Stimulated activated CD4-positive, alpha-beta T cell treated with anti-CD3 and anti-CD28 coated beads, Interleukin-1b, Interleukin-23, amount 100 ng/mL, for 24 hours (primary cell): ENCODE data around the gene KCTD8.

Experiments
- DNase-seq, 4 experiments: peaks; one replicate each; pipeline ENCODE4 v3.0.0-alpha.2; 2020; ENCODE audit warnings: low read depth in 4 of 4, low spot score in 1 of 4

KCTD8 gene

DNA sequence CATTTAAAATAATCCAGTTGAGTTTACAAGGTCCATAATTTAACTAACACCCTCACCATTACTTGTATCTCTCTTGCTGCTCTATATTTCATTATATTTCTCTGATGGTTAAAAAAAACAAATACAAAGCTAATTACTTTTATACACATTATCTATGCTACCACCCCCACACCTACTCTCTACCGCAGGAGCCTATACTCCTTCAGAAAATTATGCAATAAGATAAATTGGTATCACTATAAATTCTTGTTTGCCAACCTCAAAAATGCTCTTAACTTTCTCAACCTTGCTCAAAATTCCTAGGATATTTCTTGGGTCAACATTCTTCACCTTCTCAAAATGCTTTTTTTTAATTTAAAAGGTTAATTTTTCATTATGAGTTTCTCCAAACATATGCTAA is 282.7 kb downstream of the KCTD8 start:
- no peak for DNase-seq

DNA sequence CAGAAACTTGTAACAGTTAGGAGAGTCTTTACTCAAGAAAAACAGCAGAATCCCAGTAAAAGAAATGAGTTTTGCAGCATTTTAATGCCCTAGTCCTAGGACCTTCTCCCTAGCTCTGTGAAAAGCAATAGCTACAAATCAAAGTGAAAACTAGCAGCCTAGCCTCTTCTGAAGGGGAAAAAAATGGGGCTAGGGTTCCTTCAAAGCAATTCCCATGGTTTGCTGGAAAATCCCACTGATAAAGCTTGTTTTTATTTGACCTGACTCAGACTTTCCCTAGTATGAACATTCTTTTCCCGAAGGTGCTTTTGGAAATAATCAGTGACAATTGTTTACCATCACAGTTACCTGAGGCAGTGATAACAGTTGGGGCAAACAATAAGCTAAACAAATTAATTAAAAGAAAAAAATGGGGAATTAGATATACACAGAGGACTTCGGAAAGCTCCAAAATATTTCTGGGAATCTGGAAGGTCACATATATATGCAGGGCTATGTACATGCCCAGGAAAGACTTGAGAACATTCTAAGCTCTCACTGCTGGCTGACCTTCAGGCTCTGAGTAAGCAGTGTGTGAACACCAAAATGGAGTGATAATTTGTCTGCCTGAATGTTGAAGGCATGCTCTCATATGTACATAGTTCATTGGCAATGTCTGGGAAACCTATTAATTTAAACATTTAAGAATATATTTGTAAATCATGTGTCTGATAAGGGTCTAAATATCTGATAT is 285.9 kb downstream of the KCTD8 start:
- DNase-seq = no peak

DNA sequence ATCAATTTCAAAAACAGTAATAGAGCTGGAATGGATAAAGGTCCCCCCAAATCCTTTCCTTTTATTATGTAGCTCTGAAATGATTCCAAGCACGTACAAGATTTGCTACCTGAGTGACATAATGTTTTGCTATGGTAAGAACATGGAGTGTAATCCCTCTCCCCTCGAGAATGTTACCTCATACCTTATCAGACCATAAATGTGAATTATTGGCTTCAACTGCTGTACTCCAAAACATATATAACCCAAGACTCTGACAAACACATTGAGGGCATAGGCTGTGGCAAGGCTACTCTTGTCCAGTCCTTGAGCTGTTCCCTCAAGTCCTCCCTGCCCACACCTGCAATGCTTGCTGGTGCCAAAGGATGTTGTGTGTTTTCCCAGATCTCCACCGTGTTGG is 286.9 kb downstream of the KCTD8 start:
- no peak for DNase-seq

DNA sequence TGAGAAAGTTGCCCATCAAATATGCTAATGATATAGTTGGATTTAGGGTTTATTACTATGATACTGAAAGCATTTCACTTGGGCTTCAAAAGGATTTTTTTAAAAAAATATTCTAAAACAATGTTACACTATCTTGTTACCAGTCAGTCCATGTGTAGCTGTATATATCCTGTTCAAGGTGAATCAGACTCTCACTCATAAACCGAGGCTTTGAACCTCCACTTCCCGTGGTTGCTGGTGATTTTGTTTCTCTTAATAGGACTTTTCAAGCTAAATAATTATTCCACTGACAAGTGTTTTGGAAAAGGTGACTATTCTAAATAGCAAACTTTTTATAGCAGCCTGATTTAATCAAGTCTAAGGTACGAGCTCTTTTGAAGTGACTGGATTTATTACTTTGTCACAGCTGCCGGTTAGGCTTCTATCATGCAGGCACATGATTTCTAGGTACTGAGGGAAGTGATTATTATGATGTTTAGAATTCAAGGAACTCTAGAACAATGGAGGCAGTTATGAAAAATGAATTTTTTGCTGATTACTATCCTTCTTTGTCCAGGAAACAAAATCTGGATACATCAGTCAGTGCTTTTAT is 287.7 kb downstream of the KCTD8 start:
- DNase-seq = no peak

DNA sequence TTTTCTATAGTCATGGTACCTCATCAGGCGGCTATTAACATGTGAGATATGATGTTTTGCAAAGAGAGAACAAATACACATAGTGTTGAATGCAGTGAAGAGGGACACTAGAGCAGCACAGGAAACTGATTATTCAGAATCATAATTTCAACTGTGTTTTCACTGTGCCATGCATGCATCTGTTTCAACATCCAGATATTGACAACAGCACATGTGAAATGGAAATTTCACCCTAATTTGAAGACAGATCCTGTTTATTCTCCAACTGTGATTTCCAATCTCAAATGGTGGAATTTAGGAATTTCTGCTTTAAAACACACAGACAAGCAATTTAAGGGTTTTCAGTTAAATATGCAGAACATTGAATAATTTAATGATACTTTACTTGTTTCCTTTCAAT is 288.6 kb downstream of the KCTD8 start:
- DNase-seq = no peak

DNA sequence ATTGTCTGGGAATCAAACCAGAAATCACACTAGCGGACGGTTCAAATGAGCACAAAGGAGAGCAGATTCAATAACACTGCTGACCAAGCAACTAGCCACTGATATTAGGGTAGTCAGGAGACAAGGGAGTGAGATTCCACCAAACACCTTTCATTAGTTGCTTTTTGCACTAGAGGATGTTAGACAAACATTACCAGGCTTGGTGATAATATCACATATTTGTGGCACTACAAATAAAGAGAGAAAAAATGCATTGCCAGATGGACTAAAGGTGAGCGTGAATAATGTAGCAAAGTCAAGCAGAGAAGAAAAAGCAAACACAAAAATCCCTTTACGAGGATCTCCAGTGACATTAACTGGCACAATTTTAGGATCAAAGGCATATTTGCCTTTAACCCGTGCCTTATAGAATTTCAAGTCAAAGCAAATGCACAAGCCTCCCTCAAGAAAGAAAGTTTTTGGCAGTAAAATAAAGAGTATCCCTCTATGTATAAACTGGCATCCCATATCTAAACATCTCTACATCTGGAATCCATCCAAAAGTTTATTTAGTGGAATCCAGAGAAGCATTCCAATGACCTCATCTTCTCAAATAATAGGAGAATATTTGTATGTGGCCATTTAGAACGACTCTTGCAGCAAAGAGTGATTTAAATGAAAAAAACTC is 290.9 kb downstream of the KCTD8 start:
- no peak for DNase-seq

DNA sequence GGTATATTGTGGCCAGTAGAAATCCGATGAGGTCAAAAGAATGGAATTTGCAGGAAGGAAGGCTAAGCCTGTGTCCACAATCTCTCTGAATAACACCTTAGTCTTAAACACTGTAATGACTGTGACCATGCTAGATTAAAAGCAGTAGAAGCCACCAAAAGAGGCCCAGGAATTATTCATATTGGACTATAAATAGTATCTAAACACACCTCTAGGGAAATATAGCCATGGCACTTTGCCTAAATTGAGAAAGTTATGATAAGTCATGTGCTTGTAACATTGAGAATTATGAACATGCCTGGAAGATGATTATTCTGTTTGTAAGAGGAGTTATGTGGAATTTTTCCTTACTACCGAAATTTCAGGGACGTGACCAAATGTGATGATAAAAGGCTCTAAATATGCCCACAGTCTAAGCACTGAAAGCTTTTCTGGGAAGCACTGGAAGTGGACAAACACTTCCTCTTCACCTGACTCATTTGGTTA is 298.5 kb downstream of the KCTD8 start:
- DNase-seq = no peak

DNA sequence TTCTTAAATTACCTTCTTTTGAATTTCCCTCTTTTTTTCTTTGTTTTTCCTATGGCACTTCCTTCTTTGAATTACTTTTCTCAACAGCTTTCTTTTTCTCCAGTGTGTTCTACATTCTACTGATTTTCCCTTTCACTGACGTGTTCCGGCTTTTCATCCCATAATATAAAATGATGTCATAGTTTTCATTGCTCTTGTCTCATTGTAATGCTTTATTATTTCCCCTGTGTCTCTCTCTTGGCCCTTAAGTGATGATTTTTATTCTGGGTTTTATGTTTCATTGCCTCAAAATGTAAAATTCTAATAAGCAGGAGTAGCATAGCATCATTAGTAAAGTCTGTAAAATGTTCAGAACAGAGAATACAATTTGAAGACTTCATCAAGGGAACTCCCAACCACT is 299.3 kb downstream of the KCTD8 start:
- DNase-seq = no peak

DNA sequence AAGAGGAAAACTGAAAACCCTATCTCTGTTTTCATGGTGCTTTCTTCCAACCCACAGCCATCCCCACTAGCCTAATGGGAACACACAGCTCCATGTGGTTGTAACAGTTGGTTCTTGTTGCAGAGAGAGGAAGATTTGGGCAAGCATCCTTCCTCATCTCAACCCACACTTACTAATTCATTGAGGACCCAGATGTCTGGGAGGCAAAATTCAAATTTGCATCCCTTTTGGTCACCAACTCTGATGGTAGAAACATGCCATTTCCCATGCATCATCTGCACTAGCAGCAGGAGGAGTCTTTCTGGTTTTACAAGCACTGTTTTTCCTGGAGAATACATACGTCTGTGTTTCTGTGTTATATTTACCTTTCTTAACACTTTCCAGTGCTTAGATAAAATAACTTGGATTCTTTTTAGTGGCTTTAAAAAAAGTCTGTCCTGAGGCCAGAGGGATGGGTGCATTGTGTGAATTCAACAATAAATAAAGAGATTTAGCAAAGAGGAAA is 301.0 kb downstream of the KCTD8 start:
- DNase-seq = no peak

DNA sequence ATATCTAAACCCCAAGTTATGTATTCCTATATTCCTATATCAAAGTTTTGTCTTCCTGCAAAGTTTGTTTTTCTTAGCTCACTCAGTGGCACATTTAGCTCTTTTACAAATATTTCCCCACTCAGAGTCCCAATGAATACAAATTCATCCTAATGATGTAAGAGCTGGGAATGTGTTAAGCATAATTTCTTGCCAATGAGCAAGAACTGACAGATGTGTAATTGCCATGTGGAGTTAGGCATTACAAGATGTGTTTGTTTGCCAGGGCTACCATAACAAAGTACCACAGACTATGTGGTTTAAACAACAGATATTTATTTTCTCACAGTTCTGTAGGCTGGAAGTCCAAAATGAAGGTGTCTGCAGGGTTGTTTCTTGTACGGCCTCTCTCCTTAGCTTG is 302.1 kb downstream of the KCTD8 start:
- no peak for DNase-seq

DNA sequence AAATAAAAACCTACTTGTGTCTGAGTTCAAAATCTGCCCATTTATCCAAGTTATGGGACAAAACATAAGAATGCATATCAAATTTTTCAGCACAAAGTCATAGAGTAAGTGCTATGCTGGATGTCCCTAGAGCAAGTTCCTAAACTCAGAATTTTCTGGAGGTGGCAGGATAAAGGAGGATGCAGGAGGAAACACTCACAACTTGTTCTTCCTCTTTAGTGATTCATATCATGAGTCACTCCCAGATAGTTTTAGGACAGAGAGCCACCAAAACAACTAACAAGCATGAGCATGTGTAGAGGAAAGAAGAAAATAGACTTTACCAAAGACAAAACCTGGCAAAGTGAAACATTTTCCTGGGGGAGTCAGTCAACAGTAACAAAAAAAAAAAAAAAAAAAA is 302.7 kb downstream of the KCTD8 start:
- DNase-seq = no peak

DNA sequence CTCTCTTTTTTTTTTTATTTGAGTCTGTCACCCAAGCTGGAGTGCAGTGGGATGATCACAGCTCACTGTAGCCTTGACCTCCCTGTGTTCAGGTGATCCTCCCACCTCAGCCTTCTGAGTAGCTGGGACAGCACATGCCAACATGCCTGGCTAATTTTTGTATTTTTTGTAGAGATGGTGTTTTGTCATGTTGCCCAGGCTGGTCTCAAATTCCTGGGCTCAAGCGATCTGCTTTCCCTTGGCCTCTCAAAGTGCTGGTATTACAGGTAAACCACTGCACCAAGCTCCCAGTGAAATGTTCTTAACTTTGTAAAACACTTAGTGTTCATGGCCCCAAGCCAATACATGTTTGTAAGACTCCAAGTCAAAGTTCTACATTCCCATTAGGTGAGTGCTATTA is 316.1 kb downstream of the KCTD8 start:
- DNase-seq = no peak
